Right lobe of liver (tissue), 4 donors: ENCODE measurements around the gene TNIP2.

Experiments used
- CTCF ChIP-seq, 4 donors: fragments of 200-600 bp in 3 of 4; fragments of 450-650 bp in 1 of 4; IDR thresholded peaks; one replicate each; pipeline versions ENCODE4 v1.5.1 to v1.8.0; 2016 to 2022; ENCODE audit warnings: antibody characterized with exemption in 4 of 4, mild to moderate bottlenecking in 2 of 4
- POLR2A ChIP-seq: fragments of 450-650 bp; IDR thresholded peaks from one replicate; pipeline ENCODE4 v1.6.1; 2017; ENCODE audit warnings: antibody characterized with exemption, mild to moderate bottlenecking
- donor health status: DM: no; HTN: no; CAD: no.
- donor health status: DM: no; HTN: no; CAD: no.
- donor health status: DM: no; HTN: yes; CAD: no.

- TF ChIP-seq POLR2A (no peak), CTCF (IDR thresholded peaks at IDR 0.05) (no peak)
Measured at GRCh38 chr4:2786794-2787229, 30.7 kb upstream of the TNIP2 start.
